Chondrocyte (in vitro differentiated cells): ENCODE results near the gene TRAM1L1. TPM values are rescaled to one million over a fixed set of nuclear protein-coding genes. Genes with fewer than 3 reads are reported as not detected.

ENCODE experiments used
- DNase-seq: peaks from one replicate; pipeline ENCODE4 v3.0.0; 2021; ENCODE audit warnings: mixed read lengths, low spot score
- H3K27ac Mint-ChIP-seq: one replicate; pipeline ENCODE4 v1.8.0; 2021; ENCODE audit warnings: mild to moderate bottlenecking, moderate library complexity, mixed read lengths; ENCODE audit not compliant: unreplicated experiment
- H3K27me3 Mint-ChIP-seq: 2 replicates; pipeline ENCODE4 v1.8.0; 2021; ENCODE audit warnings: low read depth, mixed read lengths
- H3K36me3 Mint-ChIP-seq: 2 replicates; pipeline ENCODE4 v1.8.0; 2021; ENCODE audit warnings: low read depth, mixed read lengths
- H3K4me1 Mint-ChIP-seq: 2 replicates; pipeline ENCODE4 v1.8.0; 2021; ENCODE audit warnings: low read depth, mild to moderate bottlenecking, mixed read lengths
- H3K4me3 Mint-ChIP-seq: one replicate; pipeline ENCODE4 v1.8.0; 2021; ENCODE audit warnings: mild to moderate bottlenecking, moderate library complexity, mixed read lengths; ENCODE audit not compliant: unreplicated experiment
- H3K9me3 Mint-ChIP-seq: 2 replicates; pipeline ENCODE4 v1.8.0; 2021; ENCODE audit warnings: low read depth, mixed read lengths
- total RNA-seq: library from RNA; stranded (reverse); gene quantifications from 3 replicates; pipeline ENCODE4 v1.2.1, GENCODE V29; 2021
- TF ChIP-seq, protein P1 (sequence below): fragments of 200-600 bp; sonication (generic); IDR thresholded peaks from 2 replicates; pipeline ENCODE4 v1.5.0; 2021; ENCODE audit warnings: antibody characterized with exemption, mild to moderate bottlenecking, moderate library complexity

The TRAM1L1 gene
- total RNA-seq, 1 donor from 2014 or later, result 4.2 TPM

DNA sequence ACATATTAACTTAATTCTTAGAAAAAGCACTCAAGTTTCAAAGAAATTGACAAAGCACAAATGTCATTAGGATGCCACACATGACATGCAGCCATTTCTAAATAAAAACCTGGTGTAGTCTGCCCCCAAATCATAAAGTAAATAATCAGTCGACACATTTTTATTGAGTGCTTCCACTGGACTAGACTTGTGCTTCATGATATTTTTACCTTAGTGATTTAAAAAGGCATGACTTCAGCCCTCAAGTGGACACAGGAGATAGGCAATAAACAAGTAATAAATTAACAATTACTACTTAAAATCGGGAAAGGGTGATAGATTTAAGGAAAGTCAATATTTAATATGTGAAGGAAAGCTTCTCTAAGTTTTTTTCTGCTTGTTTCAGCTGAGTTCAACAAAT lies 7.6 kb downstream of the TRAM1L1 start:
- H3K27me3 Mint-ChIP-seq, result no peaks in the 10 kb centered on the region
- DNase-seq, result no peak
- TF ChIP-seq, protein P1, sequence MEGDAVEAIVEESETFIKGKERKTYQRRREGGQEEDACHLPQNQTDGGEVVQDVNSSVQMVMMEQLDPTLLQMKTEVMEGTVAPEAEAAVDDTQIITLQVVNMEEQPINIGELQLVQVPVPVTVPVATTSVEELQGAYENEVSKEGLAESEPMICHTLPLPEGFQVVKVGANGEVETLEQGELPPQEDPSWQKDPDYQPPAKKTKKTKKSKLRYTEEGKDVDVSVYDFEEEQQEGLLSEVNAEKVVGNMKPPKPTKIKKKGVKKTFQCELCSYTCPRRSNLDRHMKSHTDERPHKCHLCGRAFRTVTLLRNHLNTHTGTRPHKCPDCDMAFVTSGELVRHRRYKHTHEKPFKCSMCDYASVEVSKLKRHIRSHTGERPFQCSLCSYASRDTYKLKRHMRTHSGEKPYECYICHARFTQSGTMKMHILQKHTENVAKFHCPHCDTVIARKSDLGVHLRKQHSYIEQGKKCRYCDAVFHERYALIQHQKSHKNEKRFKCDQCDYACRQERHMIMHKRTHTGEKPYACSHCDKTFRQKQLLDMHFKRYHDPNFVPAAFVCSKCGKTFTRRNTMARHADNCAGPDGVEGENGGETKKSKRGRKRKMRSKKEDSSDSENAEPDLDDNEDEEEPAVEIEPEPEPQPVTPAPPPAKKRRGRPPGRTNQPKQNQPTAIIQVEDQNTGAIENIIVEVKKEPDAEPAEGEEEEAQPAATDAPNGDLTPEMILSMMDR, result no peak
- H3K4me1 Mint-ChIP-seq, result no peaks in the 10 kb centered on the region
- H3K27ac Mint-ChIP-seq, result no peak overlapping the region
- H3K36me3 Mint-ChIP-seq, result peaks cover 5% of the 10 kb centered on the region
- no peak overlapping the region for H3K4me3 Mint-ChIP-seq
- H3K9me3 Mint-ChIP-seq, result peaks cover 12% of the 10 kb centered on the region

DNA sequence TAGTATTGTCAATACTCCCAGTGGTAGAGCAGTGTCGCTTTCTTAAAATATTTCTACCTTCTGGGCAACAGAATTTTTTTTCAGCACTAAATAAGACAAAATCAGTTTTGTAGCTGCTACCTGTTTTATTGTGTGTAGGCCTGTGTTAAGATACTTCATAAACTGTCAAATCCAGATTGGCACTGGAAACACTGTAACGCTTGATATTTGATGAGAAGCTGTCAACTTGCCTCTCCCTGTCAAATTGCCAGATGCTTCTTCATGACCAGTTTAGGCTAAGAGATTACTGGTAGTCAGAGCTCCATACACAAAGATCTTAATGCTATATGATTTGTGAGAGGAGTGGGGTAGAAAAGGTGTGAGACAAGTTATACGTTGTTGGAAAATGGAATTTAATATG lies 17.3 kb downstream of the TRAM1L1 start:
- no peak overlapping the region for H3K4me3 Mint-ChIP-seq
- H3K27ac Mint-ChIP-seq, result no peak overlapping the region
- H3K4me1 Mint-ChIP-seq, result peaks cover 7% of the 10 kb centered on the region
- H3K27me3 Mint-ChIP-seq, result no peaks in the 10 kb centered on the region
- H3K36me3 Mint-ChIP-seq, result no peaks in the 10 kb centered on the region
- TF ChIP-seq, protein P1, result no peak
- DNase-seq, result no peak
- no peaks in the 10 kb centered on the region for H3K9me3 Mint-ChIP-seq

DNA sequence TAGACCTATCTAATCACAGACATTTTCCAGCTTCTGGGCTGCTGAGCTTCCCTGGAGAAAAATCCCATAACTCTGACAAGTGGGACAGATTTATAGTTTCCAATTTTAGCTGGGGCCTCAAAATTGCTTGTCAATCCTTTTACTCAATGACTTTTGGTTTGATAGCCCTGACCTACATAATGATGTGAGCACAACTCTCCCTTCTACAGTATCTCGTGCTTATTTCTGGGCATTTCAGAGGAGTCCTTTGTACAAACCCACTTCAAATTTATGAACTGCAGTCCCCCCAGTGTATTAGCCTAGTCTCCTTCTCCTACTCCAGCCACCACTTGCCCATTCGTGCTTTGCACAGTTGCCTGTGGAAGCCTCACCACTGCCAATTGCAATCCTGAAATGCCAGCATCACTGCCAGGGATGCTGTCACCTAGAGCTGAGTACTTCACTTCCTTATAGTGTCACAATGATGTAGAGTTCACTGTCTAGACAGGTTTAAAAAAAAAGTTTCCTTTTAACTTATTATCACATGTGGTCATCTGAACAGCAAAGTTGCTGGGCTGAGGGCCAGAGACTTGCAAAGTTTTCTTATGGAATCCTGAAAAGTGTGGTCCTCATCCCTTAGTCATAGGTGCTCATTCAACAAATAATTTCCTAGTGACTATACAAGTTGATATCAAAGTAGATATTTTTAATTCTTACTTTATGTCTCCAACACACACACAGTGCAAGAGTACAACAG lies 21.2 kb downstream of the TRAM1L1 start:
- no peaks in the 10 kb centered on the region for H3K36me3 Mint-ChIP-seq
- H3K4me3 Mint-ChIP-seq, result no peak overlapping the region
- TF ChIP-seq, protein P1, result no peak
- no peak for DNase-seq
- peaks cover 12% of the 10 kb centered on the region for H3K9me3 Mint-ChIP-seq
- no peaks in the 10 kb centered on the region for H3K27me3 Mint-ChIP-seq
- peaks cover 7% of the 10 kb centered on the region for H3K4me1 Mint-ChIP-seq
- peak overlapping the region; percentile 58 for H3K27ac Mint-ChIP-seq

DNA sequence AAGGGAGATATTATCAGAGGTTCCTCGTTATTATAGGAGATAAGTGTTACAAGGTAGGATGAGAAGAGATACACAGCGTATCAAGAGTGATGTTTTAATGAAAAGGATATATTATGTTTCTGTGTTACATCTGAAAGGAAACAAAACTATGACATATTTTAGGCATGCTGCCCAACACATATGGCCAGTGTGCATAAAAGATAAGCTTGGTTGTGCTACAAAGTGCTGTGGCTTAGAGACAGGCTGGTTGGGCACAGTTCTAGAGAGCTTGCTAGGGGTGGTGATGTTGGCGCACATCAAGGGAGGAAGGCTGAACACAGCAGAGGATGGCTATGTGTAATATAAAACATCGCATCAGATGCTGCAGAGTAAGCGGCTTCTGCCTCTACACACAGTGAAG lies 42.4 kb downstream of the TRAM1L1 start:
- H3K9me3 Mint-ChIP-seq, result peaks cover 7% of the 10 kb centered on the region
- no peaks in the 10 kb centered on the region for H3K4me1 Mint-ChIP-seq
- no peak overlapping the region for H3K27ac Mint-ChIP-seq
- TF ChIP-seq, protein P1, result no peak
- no peaks in the 10 kb centered on the region for H3K27me3 Mint-ChIP-seq
- H3K36me3 Mint-ChIP-seq, result no peaks in the 10 kb centered on the region
- no peak overlapping the region for H3K4me3 Mint-ChIP-seq
- DNase-seq, result no peak
